Inflammatory macrophage (primary cell): Measurements from ENCODE around the gene ATXN10.

Experiments
- DNase-seq, 2 donors: peaks; one replicate each; pipeline ENCODE4 v3.0.0-alpha.2; 2020 to 2022

The ATXN10 gene

DNA sequence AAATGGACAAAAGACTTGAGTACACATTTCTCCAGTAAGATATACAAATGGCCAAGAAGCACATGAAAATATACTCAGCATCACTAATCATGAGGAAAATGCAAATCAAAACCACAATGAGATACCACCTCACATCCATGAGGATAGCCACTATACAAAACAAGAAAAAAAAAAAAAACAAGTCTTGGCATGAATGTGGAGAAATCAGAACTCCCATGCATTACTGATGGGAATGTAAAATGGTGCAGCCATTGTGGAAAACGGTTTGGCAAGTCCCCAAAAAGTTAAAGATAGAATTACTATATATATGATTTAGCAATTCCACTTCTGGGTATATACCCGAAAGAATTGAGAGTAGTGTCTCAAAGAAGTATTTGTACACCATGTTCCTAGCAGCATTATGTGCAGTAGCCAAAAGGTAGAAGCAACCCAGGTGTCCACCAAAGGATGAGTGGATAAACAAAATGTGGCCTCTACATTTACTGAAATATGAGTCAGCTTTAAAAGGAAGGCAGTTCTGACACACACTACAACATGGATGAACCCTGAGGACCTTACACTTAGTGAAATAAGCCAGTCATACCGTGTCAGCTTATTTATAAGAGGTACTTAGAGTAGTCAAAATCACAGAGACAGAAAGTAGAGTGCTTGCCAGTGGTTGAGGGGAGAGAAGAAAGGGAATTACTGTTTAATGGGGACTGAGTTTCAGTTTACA, 159.1 kb downstream of the ATXN10 start:
- DNase-seq: no peak

DNA sequence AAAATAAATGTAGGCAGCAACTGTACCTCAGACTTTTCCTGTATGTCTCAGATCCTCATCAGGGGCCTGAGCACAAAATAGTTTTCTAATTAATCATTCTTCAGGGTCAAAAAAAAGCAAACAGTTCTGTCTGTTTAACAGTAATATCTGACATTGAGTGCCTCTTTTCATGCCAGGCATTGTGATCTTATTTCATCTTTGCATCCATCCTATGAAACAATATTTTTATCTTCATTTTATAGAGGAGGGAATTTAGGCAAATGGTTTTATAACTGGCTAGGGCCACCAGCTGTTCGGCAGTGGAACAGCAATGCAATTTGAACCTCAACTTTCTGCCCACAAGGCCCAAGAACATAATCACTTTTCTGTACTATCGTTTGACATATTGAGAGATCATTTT, 159.8 kb downstream of the ATXN10 start:
- DNase-seq: no peak

DNA sequence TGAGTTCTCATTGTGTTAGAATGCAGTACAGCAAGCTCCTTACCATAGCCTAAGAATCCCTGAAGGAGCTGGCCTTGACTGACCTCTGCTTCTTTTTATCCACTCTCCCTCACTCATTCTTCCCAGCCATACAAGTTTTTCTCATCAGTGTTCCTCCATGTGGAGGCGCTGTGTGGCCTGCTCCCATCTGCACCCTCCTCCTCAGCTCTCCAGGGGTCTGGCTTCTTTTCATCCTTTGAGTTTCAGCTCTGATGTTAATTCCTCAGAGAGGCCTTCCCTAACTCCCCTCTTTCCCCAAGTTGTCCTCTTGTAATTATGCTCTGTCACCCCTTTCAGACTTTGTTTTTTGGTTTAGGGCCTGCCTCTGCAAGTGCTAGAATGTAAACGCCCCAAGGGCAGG, 160.5 kb downstream of the ATXN10 start:
- no peak for DNase-seq

DNA sequence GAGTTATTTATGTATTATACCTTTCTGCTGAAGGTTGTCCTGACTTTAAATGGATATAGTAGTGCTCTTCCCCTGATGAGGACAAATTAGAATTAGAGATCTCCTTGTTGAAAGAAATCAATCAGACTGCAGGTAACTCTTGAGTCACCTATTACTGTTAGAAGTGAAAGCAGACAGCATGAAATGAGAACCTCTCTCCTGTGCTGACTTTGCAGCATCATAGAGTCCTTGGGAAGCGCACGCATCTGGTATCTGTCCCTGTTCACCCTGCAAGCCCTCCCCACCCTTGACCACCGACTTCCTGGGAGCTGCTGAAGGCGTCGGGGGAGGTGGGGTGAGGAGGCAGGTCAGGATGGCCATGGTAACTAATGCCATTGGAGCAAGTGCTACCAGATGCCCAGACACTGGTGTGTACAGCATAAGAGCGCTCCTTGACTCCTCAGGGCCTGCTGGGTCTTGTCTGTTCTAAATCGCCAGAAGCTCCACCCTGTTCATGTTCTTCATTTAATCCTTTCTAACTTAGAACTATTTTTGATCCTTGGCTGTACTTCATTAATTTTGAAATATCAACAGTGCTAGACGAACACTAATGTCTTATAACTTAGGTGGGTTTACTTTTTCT, 161.4 kb downstream of the ATXN10 start:
- DNase-seq: no peak

DNA sequence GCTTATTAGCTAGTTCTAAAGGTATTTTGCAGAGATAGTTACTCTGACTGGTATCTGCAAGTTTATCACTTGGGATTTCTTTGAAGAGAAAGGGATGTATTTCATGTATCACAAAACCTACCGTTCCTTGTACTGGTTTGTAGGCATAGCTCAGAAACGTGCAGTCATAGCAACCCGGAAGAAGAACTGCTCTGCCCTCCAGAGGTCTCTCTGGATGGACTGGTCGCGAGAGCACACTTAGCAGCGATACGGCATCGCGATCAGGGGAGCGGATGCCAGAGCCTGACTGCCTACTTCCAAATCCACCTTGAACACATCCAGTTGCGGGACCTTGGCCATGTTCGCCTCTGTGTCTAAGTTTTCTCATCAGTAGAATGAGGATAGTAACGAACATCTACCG, 162.0 kb downstream of the ATXN10 start:
- no peak for DNase-seq

DNA sequence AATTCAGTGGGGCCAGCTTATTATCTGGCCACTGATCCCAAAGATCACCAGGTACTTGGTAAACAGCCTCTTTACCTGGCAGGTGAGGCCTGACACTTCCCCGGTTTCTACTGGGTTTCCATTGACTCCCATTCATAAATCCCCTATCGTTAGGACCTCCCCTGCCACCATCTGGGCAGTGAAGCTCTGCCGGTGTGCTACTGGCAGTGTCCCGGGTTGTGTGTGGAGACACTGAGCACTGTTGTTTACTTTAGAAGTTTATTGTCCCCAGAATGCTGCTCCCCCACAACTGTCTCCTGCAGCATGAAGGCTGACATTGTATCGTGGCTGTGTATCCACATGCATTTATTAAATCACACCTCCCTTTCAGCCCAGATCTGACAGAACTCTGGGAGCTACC, 162.6 kb downstream of the ATXN10 start:
- DNase-seq: no peak

DNA sequence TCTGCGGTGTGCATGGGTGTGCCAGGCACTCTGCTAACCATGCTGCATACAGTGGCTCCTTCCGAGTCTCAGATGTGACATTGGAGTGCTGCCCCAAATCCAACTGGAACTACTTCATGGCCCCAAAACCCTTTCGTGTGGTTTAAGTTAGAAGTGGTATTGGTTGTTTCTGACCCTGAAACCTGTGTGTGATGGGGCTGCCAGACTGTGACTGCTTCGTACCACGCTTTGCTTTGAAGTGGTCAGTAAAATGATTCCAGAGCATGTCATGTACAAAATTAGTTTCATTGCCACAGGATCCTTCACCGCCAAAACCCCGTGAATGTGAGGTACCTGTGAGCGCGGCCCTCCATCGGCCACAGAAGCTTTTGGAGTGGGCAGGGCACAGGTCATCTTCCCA, 163.2 kb downstream of the ATXN10 start:
- no peak for DNase-seq

DNA sequence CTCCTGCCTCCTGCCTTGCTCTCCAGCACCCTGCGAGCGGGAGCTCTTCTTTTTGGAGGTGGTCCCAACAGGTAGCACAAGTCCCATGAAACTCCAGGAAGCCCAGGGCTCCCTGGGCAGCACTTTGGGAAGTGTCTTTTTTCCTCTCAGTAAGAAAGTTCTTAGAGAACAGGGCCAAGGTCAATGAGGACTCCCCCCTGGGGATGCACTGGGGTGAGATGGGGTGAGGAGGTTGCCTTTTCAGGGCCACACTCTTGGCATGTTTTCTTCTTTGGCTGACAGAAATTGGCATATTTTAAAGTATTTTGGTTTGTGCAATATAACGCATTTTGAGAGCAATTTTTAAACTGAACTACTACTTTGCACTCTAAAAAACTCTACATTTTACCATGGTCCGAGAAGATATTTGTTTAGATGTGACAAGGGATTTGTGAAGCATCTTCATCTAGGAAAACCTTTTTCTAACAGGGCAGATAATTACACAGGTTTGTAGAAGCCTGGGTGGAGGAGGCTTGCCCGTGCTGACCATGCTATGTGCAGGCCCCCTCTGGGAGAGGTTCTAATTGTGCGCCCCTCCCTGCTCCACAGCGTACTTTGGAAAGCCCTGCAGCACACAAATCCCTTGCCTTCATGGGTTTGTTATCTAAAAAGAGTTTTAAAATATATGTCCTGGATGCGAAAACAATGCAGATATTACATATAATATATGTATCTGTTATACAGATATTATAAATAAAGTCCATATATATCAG, 165.0 kb downstream of the ATXN10 start:
- DNase-seq: no peak

DNA sequence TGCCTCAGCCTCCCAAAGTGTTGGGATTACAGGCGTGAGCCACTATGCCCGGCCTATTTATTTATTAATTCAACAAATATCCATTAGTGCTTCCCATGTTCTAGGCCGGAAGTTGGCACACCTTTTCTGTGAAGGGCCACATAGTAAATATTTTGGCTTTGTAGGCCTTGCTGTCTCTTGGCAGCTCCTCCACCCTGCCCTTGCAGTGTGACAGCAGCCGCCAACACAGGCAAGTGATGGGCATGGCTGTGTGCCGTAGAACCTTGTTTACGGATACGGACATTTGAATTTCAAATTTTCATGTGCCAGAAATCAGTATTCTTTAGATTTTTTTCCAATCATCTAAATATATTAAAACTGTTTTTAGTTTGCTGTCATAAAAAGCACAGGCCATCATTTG, 165.9 kb downstream of the ATXN10 start:
- DNase-seq: no peak

DNA sequence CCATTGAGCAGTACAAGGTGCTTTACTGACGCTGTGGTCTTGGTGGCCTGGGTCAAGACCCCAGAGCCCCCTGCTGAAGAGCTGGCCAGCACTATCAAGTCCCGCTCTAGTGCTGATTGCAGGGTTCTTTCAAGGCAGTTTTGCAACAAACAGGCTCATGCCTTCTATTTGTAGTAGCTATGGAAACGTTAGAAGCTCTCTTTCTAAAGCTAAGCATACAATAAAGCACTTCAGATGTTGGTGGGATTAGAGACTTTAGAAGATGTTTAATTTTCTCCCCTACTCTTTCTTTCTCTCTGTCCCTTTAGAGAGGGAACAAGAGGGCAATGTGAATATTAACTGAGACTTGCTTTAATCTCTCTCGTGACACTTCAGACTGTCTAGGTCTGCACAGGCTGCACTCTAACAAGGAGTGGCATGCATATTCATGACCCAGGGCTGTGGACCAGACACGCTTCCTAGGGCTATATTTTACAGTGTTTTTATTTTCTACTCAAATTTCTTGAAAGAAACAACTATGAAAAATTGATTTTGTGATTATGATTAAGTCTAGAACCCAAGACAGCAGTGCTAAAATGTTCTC, 166.8 kb downstream of the ATXN10 start:
- no peak for DNase-seq

DNA sequence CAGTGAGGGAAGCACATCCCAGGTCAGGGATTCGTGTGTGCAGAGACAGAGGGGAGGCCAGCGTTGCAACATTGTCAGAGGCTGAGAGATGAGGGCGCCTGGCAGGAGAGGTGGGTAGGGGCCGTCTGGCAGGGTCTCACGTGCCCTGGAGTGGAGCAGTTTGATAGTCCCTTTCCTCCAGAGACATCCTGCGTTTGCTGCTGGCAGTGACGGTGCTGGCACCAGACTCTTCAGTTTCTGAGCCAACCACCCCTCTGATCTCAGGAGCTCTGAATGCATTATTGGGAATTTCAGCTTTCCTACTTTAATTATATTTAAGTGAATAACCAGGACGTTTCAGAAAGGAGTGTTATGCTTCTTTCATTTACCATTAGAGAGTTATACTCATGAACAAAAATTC, 168.8 kb downstream of the ATXN10 start:
- no peak for DNase-seq

DNA sequence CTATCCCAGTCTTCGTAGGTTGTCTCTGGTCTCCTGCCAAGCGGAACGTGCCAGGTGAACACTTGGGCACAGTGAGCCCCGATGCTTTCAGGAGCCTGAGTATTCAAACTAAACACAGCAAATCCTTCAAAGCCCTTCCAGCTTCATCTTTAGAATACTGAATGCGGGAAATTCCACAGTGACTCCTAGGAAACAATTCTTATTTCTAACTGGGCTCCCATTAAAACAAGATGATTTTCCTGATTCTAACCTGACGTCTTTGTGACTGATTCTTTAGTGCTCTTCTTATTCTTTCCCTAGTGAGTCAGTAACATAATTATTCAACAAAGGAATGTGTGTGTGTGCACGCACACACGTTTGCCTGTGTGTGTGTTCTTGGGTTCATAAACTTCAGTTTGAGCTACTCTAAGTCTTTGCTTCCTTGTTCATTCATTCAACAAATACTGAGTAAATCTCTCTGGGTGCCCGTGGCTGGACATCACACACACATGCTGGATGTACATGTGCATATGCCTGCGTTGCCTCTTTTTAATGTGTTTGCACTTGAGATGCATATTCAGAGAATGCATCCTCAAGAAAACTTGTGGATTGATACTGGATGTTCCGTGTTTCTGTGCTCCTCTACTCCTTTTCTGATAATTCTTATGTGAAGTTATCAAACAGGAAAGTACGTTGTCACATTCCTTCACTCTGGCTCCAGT, 170.8 kb downstream of the ATXN10 start:
- no peak for DNase-seq

DNA sequence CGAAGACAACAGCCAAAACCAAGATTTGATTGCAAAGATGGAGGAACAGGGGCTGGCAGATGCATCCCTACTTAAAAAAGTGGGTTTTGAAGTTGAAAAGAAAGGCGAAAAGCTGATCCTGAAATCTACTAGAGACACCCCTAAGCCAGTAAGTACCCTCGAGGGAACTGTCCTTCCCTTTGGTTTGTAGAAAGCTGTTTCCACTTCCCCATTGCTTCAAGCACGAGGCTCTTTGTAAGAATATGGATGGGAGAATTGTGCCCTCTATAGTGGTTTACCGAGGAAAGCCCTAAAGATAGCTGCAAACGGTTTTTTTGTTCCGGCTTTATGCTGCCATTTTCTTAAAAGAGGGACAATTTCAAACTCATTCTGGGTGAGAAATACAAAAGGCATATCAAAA, 171.4 kb downstream of the ATXN10 start:
- DNase-seq: peak; percentile 38 to 51

DNA sequence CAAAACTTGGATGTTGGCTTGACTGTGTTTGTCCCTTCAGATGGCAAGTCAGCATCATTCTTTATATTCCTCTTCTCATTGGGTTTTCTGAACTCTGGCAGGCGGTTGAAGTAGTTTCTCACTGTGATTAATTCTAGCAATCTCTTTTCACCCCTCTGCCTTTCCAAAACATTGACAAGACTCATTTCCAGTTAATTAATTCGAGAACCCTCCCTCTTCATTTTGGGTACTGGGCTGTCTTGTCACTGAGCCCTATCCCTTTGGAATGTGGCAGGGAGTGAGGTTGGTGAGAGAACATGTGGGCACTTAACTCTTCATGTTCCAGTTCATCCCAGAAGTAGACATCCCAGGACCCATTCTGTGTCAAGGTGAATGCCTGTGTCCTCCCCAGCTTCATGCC, 172.4 kb downstream of the ATXN10 start:
- no peak for DNase-seq

DNA sequence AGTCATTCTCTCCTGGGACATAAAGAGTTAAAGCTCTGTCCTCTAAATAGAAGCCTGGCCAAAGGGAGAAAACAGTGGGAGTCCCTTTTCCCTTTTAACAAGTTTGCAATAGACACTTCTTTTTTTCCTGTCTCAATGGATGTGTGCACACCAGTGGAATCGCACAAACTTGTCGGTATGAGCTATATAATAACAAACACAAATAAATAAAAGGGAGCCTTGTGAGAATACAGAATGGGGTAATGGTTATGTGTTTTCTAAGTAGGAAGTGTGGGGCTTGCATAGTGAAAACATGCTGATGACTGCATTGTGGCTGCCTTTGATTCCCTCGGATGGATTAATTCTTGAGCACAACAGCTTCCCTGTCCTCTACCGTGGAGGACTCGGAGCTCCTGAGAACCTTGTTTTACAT, 173.4 kb downstream of the ATXN10 start:
- no peak for DNase-seq

DNA sequence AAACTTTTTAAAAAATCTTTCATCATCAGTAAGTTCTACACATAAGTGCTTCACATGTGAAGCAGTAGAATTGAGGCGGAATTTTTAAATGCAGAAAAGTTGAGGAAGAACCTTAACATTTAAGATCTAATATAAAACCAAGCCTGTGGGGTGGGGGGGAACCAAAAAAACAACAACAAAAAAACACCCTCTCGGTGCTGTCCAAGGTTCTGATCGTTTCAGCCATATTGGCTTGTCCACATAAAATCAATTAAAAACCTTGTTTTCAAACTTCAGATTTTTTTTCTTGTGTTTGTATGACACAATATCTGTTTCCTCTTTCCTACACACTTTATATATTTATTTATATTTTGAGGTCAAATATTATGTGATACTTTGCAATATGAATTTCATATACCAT, 175.3 kb downstream of the ATXN10 start:
- DNase-seq: no peak

DNA sequence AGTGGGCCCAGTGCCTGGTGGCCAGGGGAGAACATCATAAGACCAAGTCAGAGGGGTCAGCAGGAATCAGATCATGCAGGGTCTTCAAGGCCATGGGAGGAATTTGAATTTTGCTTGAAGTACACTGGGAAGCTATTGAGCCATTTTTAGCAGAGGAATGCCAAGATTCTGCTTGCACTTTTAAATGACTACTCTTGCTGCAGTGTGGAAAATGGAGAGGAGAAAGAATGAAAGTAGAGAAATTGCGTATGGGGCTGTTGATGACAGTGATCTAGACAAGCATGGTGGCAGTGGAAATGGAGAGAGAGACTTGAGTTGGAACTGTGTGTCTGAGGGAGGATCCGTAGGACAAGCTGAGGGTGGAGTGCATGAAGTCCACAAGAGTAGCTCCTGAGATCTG, 177.3 kb downstream of the ATXN10 start:
- no peak for DNase-seq

DNA sequence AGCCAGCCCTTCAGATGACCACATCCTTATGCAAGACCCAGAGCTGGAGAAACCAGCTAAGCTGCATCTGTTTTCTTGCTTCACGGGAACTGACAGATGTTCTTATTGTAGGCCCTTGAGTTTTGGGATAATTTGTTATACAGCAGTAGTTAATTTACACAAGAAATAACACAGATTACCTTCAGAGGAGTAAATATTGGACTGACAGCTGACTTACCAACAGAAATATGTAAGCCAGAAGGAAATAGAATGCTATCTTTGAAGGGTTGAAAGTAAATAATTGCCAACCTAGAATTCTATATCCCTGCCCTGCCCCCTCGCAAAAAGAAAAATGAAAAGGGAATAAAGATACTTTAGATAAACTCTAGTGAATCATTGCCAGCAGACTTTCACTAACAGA, 181.2 kb downstream of the ATXN10 start:
- no peak for DNase-seq

DNA sequence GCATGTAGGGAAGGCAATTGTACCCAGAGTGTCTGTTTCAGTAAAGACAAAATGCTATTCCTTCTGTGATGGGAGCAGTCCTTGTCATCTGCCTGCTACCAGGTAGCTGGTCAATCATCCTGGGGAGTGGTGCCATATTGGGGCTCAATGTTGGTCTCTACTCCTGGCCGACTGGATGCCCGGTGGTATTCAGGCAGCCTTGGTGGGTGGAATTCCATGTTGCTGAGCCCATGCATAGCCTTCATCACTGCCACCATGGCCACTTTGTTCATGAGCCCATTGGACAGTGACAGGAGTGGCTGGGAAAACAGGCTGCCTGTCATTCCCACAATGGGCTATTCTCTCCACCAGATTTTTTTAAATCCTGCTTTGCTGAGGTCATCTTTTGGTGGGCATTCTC, 184.3 kb downstream of the ATXN10 start:
- DNase-seq: no peak

DNA sequence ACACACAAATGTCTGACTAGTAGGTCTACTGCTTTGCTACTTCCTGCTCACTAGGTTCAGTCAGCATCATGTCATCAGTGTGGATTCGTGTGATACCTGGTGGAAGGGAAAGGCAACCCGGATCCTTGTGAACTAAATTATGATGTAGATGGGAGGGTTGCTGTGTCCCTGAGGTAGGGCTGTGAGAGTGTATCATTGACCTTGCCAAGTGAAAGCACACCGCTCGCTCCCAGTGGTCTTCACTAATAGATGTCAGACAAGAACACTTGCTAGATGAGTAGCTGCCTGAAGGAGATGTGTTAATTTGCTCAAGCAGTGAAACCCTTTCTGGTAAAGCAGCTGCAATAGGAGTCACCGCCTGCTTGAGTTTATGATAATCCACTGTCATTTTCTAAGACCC, 185.9 kb downstream of the ATXN10 start:
- DNase-seq: no peak

DNA sequence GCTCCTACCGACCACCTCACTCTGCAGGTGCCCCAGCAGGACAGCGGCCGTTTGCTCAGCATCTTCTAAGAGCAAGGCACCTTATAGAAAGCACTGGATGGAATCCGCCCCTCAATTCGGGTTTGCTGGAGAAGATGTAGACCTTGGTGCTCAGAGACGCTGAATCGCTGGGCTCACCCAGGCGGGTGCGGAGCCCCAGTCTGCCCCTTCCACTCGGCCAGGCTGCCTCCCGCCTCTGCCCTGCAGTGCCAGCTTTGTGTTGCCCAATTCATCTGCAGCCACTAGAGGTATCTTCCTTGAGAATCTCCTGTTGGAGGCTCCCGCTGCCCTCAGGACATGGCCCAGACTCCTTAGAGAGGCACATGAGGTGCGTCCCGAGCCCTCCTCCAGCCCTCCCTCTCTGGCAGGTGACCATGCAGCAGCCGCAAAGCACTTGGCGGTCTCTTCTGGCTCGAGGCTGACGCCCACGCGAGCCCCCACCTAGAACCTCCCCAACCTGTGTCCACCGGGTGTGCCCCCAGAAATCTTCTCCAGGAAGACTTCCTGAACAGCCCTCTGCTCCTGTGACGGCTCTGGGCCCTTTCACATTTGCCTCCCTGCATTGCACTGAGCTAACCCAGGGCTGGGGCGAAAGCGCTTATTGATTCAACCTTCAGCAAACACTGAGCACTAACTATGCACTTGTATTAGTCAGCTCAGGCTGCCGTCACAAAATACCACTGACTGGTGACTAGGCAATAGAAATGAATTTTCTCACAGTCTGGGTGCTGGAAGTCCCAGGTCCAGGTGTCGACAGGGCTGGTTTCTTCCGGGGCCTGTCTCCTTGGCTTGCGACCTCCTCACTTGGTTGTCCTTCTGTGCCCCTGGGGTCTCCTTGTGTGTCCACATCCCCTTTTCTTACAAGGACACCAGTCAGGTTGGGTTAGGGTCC, 187.9 kb downstream of the ATXN10 start:
- no peak for DNase-seq

DNA sequence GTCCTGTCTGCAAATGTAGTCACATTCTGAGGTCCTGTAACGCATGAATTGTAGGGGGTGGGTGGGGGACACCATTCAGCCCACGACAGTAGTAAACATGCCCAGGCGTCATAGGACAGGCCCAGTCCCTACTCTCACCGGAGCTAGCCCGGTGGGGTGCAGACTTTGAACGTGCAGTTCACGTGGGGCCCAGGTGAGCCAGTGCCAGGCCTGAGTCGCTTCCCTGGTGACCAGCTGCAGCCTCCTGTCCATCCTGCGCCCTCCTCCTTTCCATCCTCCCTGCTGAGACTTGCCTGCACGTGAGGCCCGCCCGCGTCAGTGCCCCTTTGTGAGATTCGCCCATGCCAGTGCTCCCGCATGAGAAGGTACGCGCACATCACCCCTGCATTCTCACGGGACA, 188.6 kb downstream of the ATXN10 start:
- no peak for DNase-seq
